SK-N-SH (cell line): ENCODE results near the gene SLC12A3.

Experiments used
- EP300 ChIP-seq, 2 experiments: IDR thresholded peaks; 2 replicates each; pipeline versions ENCODE4 v1.4.0 to v1.6.1; 2012; ENCODE audit warnings: borderline replicate concordance in 1 of 2, low read depth in 1 of 2, low read length in 1 of 2
- EZH2phosphoT487 ChIP-seq: fragments of 200-600 bp; sonication (generic); IDR thresholded peaks from 2 replicates; pipeline ENCODE4 v1.6.1; 2017; ENCODE audit warnings: low read depth, mixed run types, mild to moderate bottlenecking, antibody characterized with exemption, moderate library complexity, borderline replicate concordance
- GABPA ChIP-seq: IDR thresholded peaks from 2 replicates; pipeline ENCODE4 v1.4.0; 2012; ENCODE audit warnings: low read depth, mild to moderate bottlenecking
- JUND ChIP-seq: IDR thresholded peaks from 2 replicates; pipeline ENCODE4 v1.4.0; 2012
- MAX ChIP-seq: IDR thresholded peaks from 2 replicates; pipeline ENCODE4 v1.4.0; 2012; ENCODE audit warnings: low read depth
- MEF2A ChIP-seq: IDR thresholded peaks from 2 replicates; pipeline ENCODE4 v1.4.0; 2012; ENCODE audit warnings: low read depth, borderline replicate concordance
- POLR2AphosphoS5 ChIP-seq: IDR thresholded peaks from 2 replicates; pipeline ENCODE4 v1.6.1; 2012; ENCODE audit warnings: low read depth, low read length
- SMC3 ChIP-seq: IDR thresholded peaks from 2 replicates; pipeline ENCODE4 v1.6.1; 2012; ENCODE audit warnings: low read depth, low read length, improper control_type of control experiment
- YY1 ChIP-seq: IDR thresholded peaks from 2 replicates; pipeline ENCODE4 v1.4.0; 2012; ENCODE audit warnings: low read depth, mild to moderate bottlenecking
- TF ChIP-seq, protein P1 (sequence below): fragments of 200-600 bp; sonication (generic); IDR thresholded peaks from 2 replicates; pipeline ENCODE4 v1.6.1; 2017; ENCODE audit warnings: antibody characterized with exemption, mild to moderate bottlenecking, moderate library complexity

- TF ChIP-seq SMC3 (no peak), POLR2AphosphoS5 (no peak), MAX (no peak), GABPA (no peak), MEF2A (no peak), EP300 (IDR thresholded peaks at IDR 0.05; ENCODE audit: borderline replicate concordance in 1 of 2, low read depth in 1 of 2, low read length in 1 of 2) (no peak), EZH2phosphoT487 (no peak), YY1 (no peak), JUND (no peak)
- TF ChIP-seq, protein P1, sequence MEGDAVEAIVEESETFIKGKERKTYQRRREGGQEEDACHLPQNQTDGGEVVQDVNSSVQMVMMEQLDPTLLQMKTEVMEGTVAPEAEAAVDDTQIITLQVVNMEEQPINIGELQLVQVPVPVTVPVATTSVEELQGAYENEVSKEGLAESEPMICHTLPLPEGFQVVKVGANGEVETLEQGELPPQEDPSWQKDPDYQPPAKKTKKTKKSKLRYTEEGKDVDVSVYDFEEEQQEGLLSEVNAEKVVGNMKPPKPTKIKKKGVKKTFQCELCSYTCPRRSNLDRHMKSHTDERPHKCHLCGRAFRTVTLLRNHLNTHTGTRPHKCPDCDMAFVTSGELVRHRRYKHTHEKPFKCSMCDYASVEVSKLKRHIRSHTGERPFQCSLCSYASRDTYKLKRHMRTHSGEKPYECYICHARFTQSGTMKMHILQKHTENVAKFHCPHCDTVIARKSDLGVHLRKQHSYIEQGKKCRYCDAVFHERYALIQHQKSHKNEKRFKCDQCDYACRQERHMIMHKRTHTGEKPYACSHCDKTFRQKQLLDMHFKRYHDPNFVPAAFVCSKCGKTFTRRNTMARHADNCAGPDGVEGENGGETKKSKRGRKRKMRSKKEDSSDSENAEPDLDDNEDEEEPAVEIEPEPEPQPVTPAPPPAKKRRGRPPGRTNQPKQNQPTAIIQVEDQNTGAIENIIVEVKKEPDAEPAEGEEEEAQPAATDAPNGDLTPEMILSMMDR: no peak
Observed at GRCh38 chr16:56868175-56868574, 3.2 kb downstream of the SLC12A3 start.
